ENCODE measurements around the gene PARVG.

The PARVG gene

GRCh38 chr22:44181033-44181911 is 547 bp downstream of the PARVG start:
- Histone ChIP-seq H3K4me3 (ENCODE audit: low read depth, low read length) (no peak overlapping the region), H3K79me2 (no peaks in the 10 kb centered on the region), H3K27me3 (ENCODE audit: control insufficient read depth, insufficient read depth, low read length) (peaks cover 3% of the 10 kb centered on the region), H3K4me1 (no peaks in the 10 kb centered on the region), H3K36me3 (ENCODE audit: control insufficient read depth, insufficient read depth, low read length) (no peaks in the 10 kb centered on the region), H3K9ac (no peak overlapping the region), H3K27ac (no peak overlapping the region), H3K9me3 (ENCODE audit: control insufficient read depth, low read length) (no peaks in the 10 kb centered on the region), H3K4me2 (ENCODE audit: low read length) (no peak overlapping the region), H2AFZ (no peak overlapping the region)
- TF ChIP-seq CTCF (IDR thresholded peaks at IDR 0.05): no peak

- H2AFZ ChIP-seq: no peak overlapping the region
- H3K27me3 ChIP-seq (ENCODE audit: control insufficient read depth, insufficient read depth, low read length): peaks cover 3% of the 10 kb centered on the region
- H3K36me3 ChIP-seq (ENCODE audit: control insufficient read depth, insufficient read depth, low read length): no peaks in the 10 kb centered on the region
- no peaks in the 10 kb centered on the region for H3K9me3 ChIP-seq (ENCODE audit: control insufficient read depth, low read length)
- H3K4me2 ChIP-seq (ENCODE audit: low read length): no peak overlapping the region
- no peak for TF ChIP-seq CTCF (IDR thresholded peaks at IDR 0.05)
- no peaks in the 10 kb centered on the region for H3K4me1 ChIP-seq
- H3K4me3 ChIP-seq (ENCODE audit: low read depth, low read length): no peak overlapping the region
- no peaks in the 10 kb centered on the region for H3K79me2 ChIP-seq
- peak overlapping the region; percentile 24 for H3K27ac ChIP-seq
- H3K9ac ChIP-seq: no peak overlapping the region
These were observed 1.3 kb downstream of the PARVG start for GRCh38 chr22:44181912-44182587.

- Histone ChIP-seq H3K36me3 (ENCODE audit: control insufficient read depth, insufficient read depth, low read length) (no peaks in the 10 kb centered on the region), H3K4me1 (no peaks in the 10 kb centered on the region), H3K27me3 (ENCODE audit: control insufficient read depth, insufficient read depth, low read length) (peaks cover 3% of the 10 kb centered on the region), H3K79me2 (no peaks in the 10 kb centered on the region), H3K9ac (no peak overlapping the region), H3K27ac (peak overlapping the region; percentile 24), H3K9me3 (ENCODE audit: control insufficient read depth, low read length) (no peaks in the 10 kb centered on the region), H2AFZ (no peak overlapping the region), H3K4me2 (ENCODE audit: low read length) (no peak overlapping the region), H3K4me3 (ENCODE audit: low read depth, low read length) (no peak overlapping the region)
- no peak for TF ChIP-seq CTCF (IDR thresholded peaks at IDR 0.05)
These were observed 2.0 kb downstream of the PARVG start for GRCh38 chr22:44182588-44183286.

- Histone ChIP-seq H3K27ac (no peak overlapping the region), H2AFZ (no peak overlapping the region), H3K79me2 (no peaks in the 10 kb centered on the region), H3K4me3 (ENCODE audit: low read depth, low read length) (no peak overlapping the region), H3K4me1 (no peaks in the 10 kb centered on the region), H3K9me3 (ENCODE audit: control insufficient read depth, low read length) (no peaks in the 10 kb centered on the region), H3K36me3 (ENCODE audit: control insufficient read depth, insufficient read depth, low read length) (no peaks in the 10 kb centered on the region), H3K27me3 (ENCODE audit: control insufficient read depth, insufficient read depth, low read length) (peaks cover 3% of the 10 kb centered on the region), H3K4me2 (ENCODE audit: low read length) (no peak overlapping the region), H3K9ac (no peak overlapping the region)
- no peak for TF ChIP-seq CTCF (IDR thresholded peaks at IDR 0.05)
These were observed 2.5 kb downstream of the PARVG start for GRCh38 chr22:44183287-44183588.

All from parathyroid adenoma (tissue), 2 donors.